Naive thymus-derived CD8-positive, alpha-beta T cell (primary cell): Measurements from ENCODE around the gene TBC1D9B. TPM values are rescaled to one million over a fixed set of nuclear protein-coding genes. Genes with fewer than 3 reads are reported as not detected.
A peak's percentile ranks its signal among the peaks of the same experiment; 100 is the strongest.

ENCODE experiments used
- ATAC-seq, 2 donors: fragments of 150-1000 bp; cut with Tn5 transposase in 1 of 2; sonication (Bioruptor Pico), chemical (Tn5 transposase) in 1 of 2; 1 replicate in 1 of 2; 2 replicates in 1 of 2; pipeline ENCODE4 v1.10.0; 2021; ENCODE audit warnings: mild to moderate bottlenecking in 2 of 2, moderate library complexity in 2 of 2
- POLR2A ChIA-PET: fragments of 350-600 bp; sonication (Branson Sonifier 250); formaldehyde crosslinking; loops from one replicate; lab custom pipeline; 2021; ENCODE audit warnings: antibody characterized with exemption; lab: Charles Lee
- DNase-seq, 10 donors: peaks; one replicate each; pipeline versions ENCODE4 v3.0.0 to v3.0.0-alpha.2; 2020 to 2022
- H3K27ac Mint-ChIP-seq, 10 donors: one replicate each; pipeline ENCODE4 v1.8.0; 2020 to 2022; ENCODE audit warnings: mild to moderate bottlenecking in 10 of 10, mixed read lengths in 10 of 10, moderate library complexity in 4 of 10, inconsistent platforms in 1 of 10
- H3K27me3 Mint-ChIP-seq, 5 donors: one replicate each; pipeline ENCODE4 v1.8.0; 2021 to 2022; ENCODE audit warnings: mixed read lengths in 5 of 5
- H3K36me3 Mint-ChIP-seq, 3 donors: one replicate each; pipeline ENCODE4 v1.8.0; 2020 to 2022; ENCODE audit warnings: mixed read lengths in 3 of 3, mild to moderate bottlenecking in 2 of 3, inconsistent platforms in 1 of 3
- H3K4me1 Mint-ChIP-seq, 4 donors: one replicate each; pipeline ENCODE4 v1.8.0; 2021 to 2022; ENCODE audit warnings: mixed read lengths in 4 of 4
- H3K4me3 Mint-ChIP-seq, 10 donors: one replicate each; pipeline ENCODE4 v1.8.0; 2020 to 2022; ENCODE audit warnings: mild to moderate bottlenecking in 10 of 10, mixed read lengths in 10 of 10, moderate library complexity in 6 of 10, inconsistent platforms in 1 of 10
- H3K9me3 Mint-ChIP-seq, 9 donors: one replicate each; pipeline ENCODE4 v1.8.0; 2020 to 2022; ENCODE audit warnings: mixed read lengths in 9 of 9, mild to moderate bottlenecking in 3 of 9, inconsistent platforms in 1 of 9, moderate library complexity in 1 of 9
- polyA plus RNA-seq, 3 donors: library from polyadenylated mRNA; unstranded; fragments of 300-500 nt; fragmentation: Illumina TruSeq; gene quantifications; one replicate each; pipeline ENCODE4 v1.2.3, GENCODE V29; 2021
- total RNA-seq, 8 experiments: library from RNA in 2 of 8; stranded (reverse) in 2 of 8; gene quantifications; one replicate each; pipeline ENCODE4 v1.2.3 and lab custom pipeline; 2021 to 2026

Gene TBC1D9B
- total and polyA plus RNA-seq, 5 experiments from 2014 or later: 11.0 to 89.2 (median 40.6) TPM

- Mint-ChIP-seq H3K4me3 (no peak overlapping the region), H3K36me3 (peaks cover 0 to 29% (median 0%) of the 10 kb centered on the region in 3 donors), H3K9me3 (no peaks in the 10 kb centered on the region), H3K27ac (peak overlapping the region in 1 of 10 donors; percentile 53), H3K4me1 (peaks cover 10 to 34% (median 28%) of the 10 kb centered on the region in 4 donors), H3K27me3 (no peaks in the 10 kb centered on the region)
- DNase-seq: no peak
- ATAC-seq: no peak
- POLR2A ChIA-PET: interaction anchor here (0.6 kb wide), 1 partner anchor 335 kb away, joined by 3 read pairs; no protein-coding TSS in a partner anchor
Observed at GRCh38 chr5:179905161-179905560, 2.5 kb downstream of the TBC1D9B start.

- Mint-ChIP-seq H3K9me3 (no peaks in the 10 kb centered on the region), H3K4me3 (no peak overlapping the region), H3K4me1 (peaks cover 10 to 33% (median 27%) of the 10 kb centered on the region in 4 donors), H3K36me3 (peaks cover 0 to 34% (median 0%) of the 10 kb centered on the region in 3 donors), H3K27me3 (no peaks in the 10 kb centered on the region), H3K27ac (no peak overlapping the region)
- ATAC-seq (no peak), DNase-seq (no peak)
- POLR2A ChIA-PET: interaction anchor here (0.5 to 0.6 kb wide), 3 partner anchors 15 to 334 kb away, joined by 3 read pairs; no protein-coding TSS in a partner anchor
Observed at GRCh38 chr5:179904463-179905160, 3.1 kb downstream of the TBC1D9B start.

GRCh38 chr5:179902763-179903158 lies 4.9 kb downstream of the TBC1D9B start:
- no peak for ATAC-seq
- Mint-ChIP-seq H3K27ac (peak overlapping the region in 2 of 10 donors; percentile 33 to 53), H3K4me3 (no peak overlapping the region), H3K36me3 (peaks cover under 1 to 47% (median 8%) of the 10 kb centered on the region in 3 donors), H3K4me1 (peaks cover 10 to 23% (median 21%) of the 10 kb centered on the region in 4 donors), H3K9me3 (no peaks in the 10 kb centered on the region), H3K27me3 (no peaks in the 10 kb centered on the region)
- no peak for DNase-seq
- POLR2A ChIA-PET: no interaction called here

GRCh38 chr5:179901915-179902762 lies 5.6 kb downstream of the TBC1D9B start:
- Mint-ChIP-seq H3K27ac (peak overlapping the region in 2 of 10 donors; percentile 33 to 53), H3K27me3 (no peaks in the 10 kb centered on the region), H3K4me1 (peaks cover 10 to 23% (median 21%) of the 10 kb centered on the region in 4 donors), H3K9me3 (no peaks in the 10 kb centered on the region), H3K4me3 (no peak overlapping the region), H3K36me3 (peaks cover 3 to 54% (median 9%) of the 10 kb centered on the region in 3 donors)
- POLR2A ChIA-PET: no interaction called here
- DNase-seq: no peak
- ATAC-seq: no peak

GRCh38 chr5:179901462-179901861 lies 6.2 kb downstream of the TBC1D9B start:
- POLR2A ChIA-PET: no interaction called here
- Mint-ChIP-seq H3K36me3 (peaks cover 3 to 56% (median 9%) of the 10 kb centered on the region in 3 donors), H3K4me1 (peaks cover 10 to 18% (median 16%) of the 10 kb centered on the region in 4 donors), H3K27ac (no peak overlapping the region), H3K9me3 (no peaks in the 10 kb centered on the region), H3K4me3 (no peak overlapping the region), H3K27me3 (no peaks in the 10 kb centered on the region)
- DNase-seq (no peak), ATAC-seq (no peak)

GRCh38 chr5:179900711-179901110 lies 7.0 kb downstream of the TBC1D9B start:
- Mint-ChIP-seq H3K27me3 (no peaks in the 10 kb centered on the region), H3K4me3 (no peak overlapping the region), H3K9me3 (no peaks in the 10 kb centered on the region), H3K4me1 (peaks cover 6 to 11% (median 9%) of the 10 kb centered on the region in 4 donors), H3K36me3 (peaks cover 3 to 57% (median 9%) of the 10 kb centered on the region in 3 donors), H3K27ac (no peak overlapping the region)
- POLR2A ChIA-PET: no interaction called here
- ATAC-seq: no peak
- DNase-seq: no peak

- Mint-ChIP-seq H3K9me3 (no peaks in the 10 kb centered on the region), H3K27me3 (no peaks in the 10 kb centered on the region), H3K4me3 (no peak overlapping the region), H3K27ac (no peak overlapping the region), H3K4me1 (peaks cover 4 to 10% (median 6%) of the 10 kb centered on the region in 4 donors), H3K36me3 (peaks cover 3 to 60% (median 9%) of the 10 kb centered on the region in 3 donors)
- POLR2A ChIA-PET: no interaction called here
- DNase-seq (no peak), ATAC-seq (no peak)
Observed at GRCh38 chr5:179900206-179900605, 7.5 kb downstream of the TBC1D9B start.

GRCh38 chr5:179895861-179896260 lies 11.8 kb downstream of the TBC1D9B start:
- H3K36me3 Mint-ChIP-seq: peaks cover 3 to 63% (median 14%) of the 10 kb centered on the region in 3 donors
- no peak overlapping the region for H3K27ac Mint-ChIP-seq
- H3K27me3 Mint-ChIP-seq: no peaks in the 10 kb centered on the region
- no peak for DNase-seq
- POLR2A ChIA-PET: no interaction called here
- no peaks in the 10 kb centered on the region for H3K4me1 Mint-ChIP-seq
- H3K4me3 Mint-ChIP-seq: no peak overlapping the region
- no peak for ATAC-seq
- no peaks in the 10 kb centered on the region for H3K9me3 Mint-ChIP-seq

GRCh38 chr5:179893958-179894895 lies 13.5 kb downstream of the TBC1D9B start:
- Mint-ChIP-seq H3K4me1 (peaks cover 0 to 1% (median 0%) of the 10 kb centered on the region in 4 donors), H3K27ac (no peak overlapping the region), H3K9me3 (no peaks in the 10 kb centered on the region), H3K4me3 (no peak overlapping the region), H3K36me3 (peaks cover 3 to 58% (median 18%) of the 10 kb centered on the region in 3 donors), H3K27me3 (no peaks in the 10 kb centered on the region)
- POLR2A ChIA-PET: no interaction called here
- DNase-seq: no peak
- ATAC-seq: no peak

GRCh38 chr5:179893076-179893957 lies 14.4 kb downstream of the TBC1D9B start:
- no peak for ATAC-seq
- POLR2A ChIA-PET: no interaction called here
- Mint-ChIP-seq H3K4me1 (peaks cover 0 to 1% (median 0%) of the 10 kb centered on the region in 4 donors), H3K36me3 (peaks cover 3 to 60% (median 17%) of the 10 kb centered on the region in 3 donors), H3K27ac (peak overlapping the region in 2 of 10 donors; percentile 24), H3K9me3 (no peaks in the 10 kb centered on the region), H3K4me3 (no peak overlapping the region), H3K27me3 (no peaks in the 10 kb centered on the region)
- no peak for DNase-seq

GRCh38 chr5:179892255-179892654 lies 15.4 kb downstream of the TBC1D9B start:
- Mint-ChIP-seq H3K9me3 (no peaks in the 10 kb centered on the region), H3K4me1 (peaks cover 0 to 2% (median 0%) of the 10 kb centered on the region in 4 donors), H3K4me3 (no peak overlapping the region), H3K27me3 (no peaks in the 10 kb centered on the region), H3K27ac (peak overlapping the region in 1 of 10 donors; percentile 17), H3K36me3 (peaks cover 4 to 62% (median 17%) of the 10 kb centered on the region in 3 donors)
- ATAC-seq: no peak
- DNase-seq: no peak
- POLR2A ChIA-PET: no interaction called here
